Activated CD4-positive, CD25-positive, alpha-beta regulatory T cell treated with anti-CD3 and anti-CD28 coated beads, Interleukin-2, amount 50 U/mL, for 72 hours (primary cell): ENCODE results near the gene SPATA31D1.

ENCODE experiments used
- DNase-seq: peaks from one replicate; pipeline ENCODE4 v3.0.0; 2021

SPATA31D1 gene

GRCh38 chr9:82022121-82022520, 33.5 kb downstream of the SPATA31D1 start:
- DNase-seq, result no peak

- DNase-seq, result no peak
These were observed 36.3 kb downstream of the SPATA31D1 start for GRCh38 chr9:82024908-82025307.

DNA sequence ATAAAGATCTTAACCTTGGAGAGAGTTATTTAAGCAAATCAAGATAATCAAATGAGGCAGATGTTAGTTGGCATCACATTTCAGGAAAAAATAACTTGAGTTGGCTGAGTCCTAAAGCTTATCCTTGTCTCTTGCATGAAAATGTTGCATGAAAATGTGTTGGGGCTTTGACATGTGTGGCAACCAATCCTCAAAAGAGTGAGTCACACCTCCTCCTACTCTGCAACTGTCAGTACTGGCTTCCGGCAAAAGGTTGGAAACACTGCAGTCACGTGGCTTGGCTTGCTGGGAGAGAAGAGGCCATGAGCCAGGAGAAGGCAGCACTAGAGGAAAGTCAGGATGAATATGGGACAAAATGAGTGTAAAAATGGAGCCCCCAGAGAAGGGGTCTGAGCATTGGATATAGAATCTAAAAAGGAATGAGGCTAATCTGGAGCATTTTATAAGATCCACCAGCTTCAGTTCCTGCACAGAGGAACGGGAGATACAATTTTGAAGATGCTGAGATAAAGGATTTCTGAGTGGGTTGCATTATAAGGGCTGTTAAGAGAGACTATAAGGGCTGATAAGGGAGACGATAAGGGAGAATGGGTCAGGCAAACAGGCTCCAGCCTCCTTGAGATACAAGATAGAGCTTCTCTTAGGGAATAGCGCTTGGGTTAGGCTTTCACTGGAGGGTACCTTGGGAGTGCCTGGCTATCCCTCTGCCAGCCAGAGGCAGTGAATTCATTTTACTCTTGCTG, 43.1 kb downstream of the SPATA31D1 start:
- no peak for DNase-seq

DNA sequence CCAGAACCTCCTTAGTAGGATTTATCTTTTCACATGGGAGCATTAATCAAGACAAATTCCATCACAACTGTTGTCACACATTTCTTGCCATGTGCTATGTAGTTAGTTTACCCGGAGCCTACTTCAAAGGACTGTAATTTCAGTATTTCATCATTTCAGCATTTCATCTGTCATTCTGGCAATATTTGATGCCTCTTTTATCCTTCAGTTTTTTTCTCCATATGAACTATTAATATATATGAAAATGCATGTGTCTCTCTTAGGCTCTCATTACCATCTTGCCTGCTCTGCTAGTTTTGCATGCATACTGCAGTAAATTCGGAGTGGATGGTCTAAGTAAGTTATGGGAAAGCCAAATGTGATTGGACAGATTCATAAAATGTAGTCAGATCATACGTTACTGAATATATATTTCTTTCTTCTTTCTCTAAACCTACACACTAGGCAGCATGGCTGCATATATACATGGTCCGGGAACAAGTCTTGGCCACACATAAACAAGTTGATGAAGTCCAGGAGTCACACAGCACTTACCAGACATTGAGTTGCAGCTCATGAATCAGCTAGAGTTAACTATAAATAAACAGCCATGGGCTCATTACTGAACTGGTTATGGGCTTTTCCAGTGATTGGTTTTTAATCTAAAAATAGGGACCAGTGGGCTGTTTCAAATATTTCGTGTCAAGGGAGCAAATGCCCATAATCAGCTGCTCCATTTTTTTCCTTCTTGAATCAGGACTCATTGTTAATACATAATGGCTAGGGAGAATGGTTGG, 46.6 kb downstream of the SPATA31D1 start:
- DNase-seq, result no peak

DNA sequence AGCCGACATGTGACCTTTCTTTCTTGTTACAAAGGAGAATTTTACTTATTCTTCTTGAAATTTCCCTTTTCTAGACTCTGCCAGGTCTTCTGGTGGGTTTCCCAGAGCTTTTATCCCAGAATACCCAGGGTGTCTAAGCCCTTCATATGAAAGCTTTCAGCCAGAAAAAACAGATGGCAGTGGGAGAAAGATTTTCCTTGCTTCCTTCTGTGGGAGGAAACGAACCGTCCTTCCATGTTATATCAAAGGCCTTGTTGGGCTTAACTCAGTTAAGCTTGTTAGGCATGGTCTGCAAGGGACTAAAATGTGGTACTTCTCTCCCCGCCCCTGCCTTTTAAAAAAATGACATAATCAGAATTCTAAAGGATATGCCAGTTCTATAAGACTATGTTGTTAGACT, 47.5 kb downstream of the SPATA31D1 start:
- no peak for DNase-seq

DNA sequence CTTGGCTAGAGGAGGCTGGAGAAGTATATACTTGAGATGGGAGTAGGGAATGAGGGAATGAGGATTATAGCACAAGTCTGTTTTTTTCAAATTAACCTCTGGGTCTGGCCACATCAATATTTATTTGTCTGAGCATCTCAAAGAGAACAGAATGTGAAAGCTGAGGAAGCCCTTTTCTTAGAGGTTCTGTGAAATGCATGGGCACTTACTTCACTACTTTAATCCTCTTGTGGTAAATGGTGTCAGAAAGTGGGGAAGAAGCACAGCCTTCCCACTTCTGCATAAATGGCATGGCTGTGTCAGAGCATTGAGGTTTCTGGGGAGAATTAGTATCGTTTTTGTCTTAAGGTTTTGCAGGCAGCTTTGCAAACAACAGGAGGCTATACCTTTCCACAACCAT, 48.6 kb downstream of the SPATA31D1 start:
- no peak for DNase-seq

- no peak for DNase-seq
These were observed 50.3 kb downstream of the SPATA31D1 start for GRCh38 chr9:82038897-82039296.
